GM18873 (cell line): Measurements from ENCODE around the gene ECSIT.
"Not testable (repeated sequence)": the region's sequence is repeated elsewhere in the genome, so short reads cannot be mapped to it uniquely, and the experiment has no call there.

Experiments
- ATAC-seq: cut with Tn5 transposase; IDR thresholded peaks from one replicate; pipeline ENCODE4 v1.9.1; 2021; ENCODE audit warnings: mild to moderate bottlenecking, moderate library complexity, moderate number of reproducible peaks; ENCODE audit not compliant: unreplicated experiment, low FRiP score

Gene ECSIT

GRCh38 chr19:11528551-11529341 is at the start of gene ECSIT:
ECSIT (minus strand) TSS chr19:11529134; CDS start chr19:11519170, 9,964 bp downstream.
- peak; percentile 90 for ATAC-seq

- ATAC-seq, result no peak
Measured at GRCh38 chr19:11577451-11578257, 48.7 kb upstream of the ECSIT start, which contains the start of gene ACP5. ACP5 (minus strand) TSS chr19:11577645; CDS start chr19:11577317, 328 bp downstream.

GRCh38 chr19:11576227-11576626 is 47.3 kb upstream of the ECSIT start:
- no peak for ATAC-seq

- no peak for ATAC-seq
Measured at GRCh38 chr19:11574689-11575088, 45.8 kb upstream of the ECSIT start.

- ATAC-seq, result not testable (repeated sequence)
Measured at GRCh38 chr19:11573763-11574162, 44.8 kb upstream of the ECSIT start.

GRCh38 chr19:11573354-11573753 is 44.4 kb upstream of the ECSIT start:
- not testable (repeated sequence) for ATAC-seq

GRCh38 chr19:11570039-11570462 is 41.1 kb upstream of the ECSIT start:
- no peak for ATAC-seq

- ATAC-seq, result no peak
Measured at GRCh38 chr19:11566164-11566563, 37.2 kb upstream of the ECSIT start.

GRCh38 chr19:11565649-11565980 is 36.7 kb upstream of the ECSIT start:
- ATAC-seq, result not testable (repeated sequence)

- not testable (repeated sequence) for ATAC-seq
Measured at GRCh38 chr19:11564082-11564807, 35.3 kb upstream of the ECSIT start.

GRCh38 chr19:11563532-11563931 is 34.6 kb upstream of the ECSIT start:
- ATAC-seq, result no peak

- ATAC-seq, result no peak
Measured at GRCh38 chr19:11560404-11561051, 31.6 kb upstream of the ECSIT start.

GRCh38 chr19:11558881-11559828 is 30.2 kb upstream of the ECSIT start, which contains the start of gene ELOF1:
ELOF1 (minus strand) TSS chr19:11559230; CDS start chr19:11554347, 4,883 bp downstream.
- ATAC-seq, result peak; percentile 73

- no peak for ATAC-seq
Measured at GRCh38 chr19:11556634-11557420, 27.9 kb upstream of the ECSIT start.

GRCh38 chr19:11555246-11555645 is 26.3 kb upstream of the ECSIT start:
- ATAC-seq, result no peak

GRCh38 chr19:11554160-11554559 is 25.2 kb upstream of the ECSIT start:
- no peak for ATAC-seq

GRCh38 chr19:11552666-11553372 is 23.9 kb upstream of the ECSIT start:
- no peak for ATAC-seq
